Amygdala (tissue), 56 donors: Measurements from ENCODE around the gene C1orf198.
A peak's percentile ranks its signal among the peaks of the same experiment; 100 is the strongest.

ENCODE experiments used
- DNase-seq, 56 donors: peaks; one replicate each; lab custom pipeline; 2025; lab: John Stamatoyannopoulos, UW

Gene C1orf198

DNA sequence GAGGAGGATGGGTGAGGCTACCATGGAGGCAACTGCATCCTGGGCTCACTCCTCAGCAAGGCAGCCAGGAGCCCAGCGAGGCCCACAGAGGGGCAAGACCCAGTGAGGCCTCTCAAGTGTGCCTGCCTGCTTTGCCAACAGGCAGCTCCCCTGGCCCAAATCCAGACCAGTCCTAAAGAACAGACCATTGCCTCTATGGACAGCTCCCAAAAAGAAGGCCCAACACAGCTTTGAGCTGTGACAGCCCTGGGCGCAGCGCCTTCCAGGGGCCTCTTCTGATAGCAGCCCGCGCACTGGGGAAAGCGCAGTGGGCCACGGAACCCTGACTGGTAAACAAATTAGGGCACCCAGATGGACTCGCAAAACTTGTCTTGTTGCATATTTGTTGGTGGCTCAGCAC lies 25.5 kb downstream of the C1orf198 start:
- peak in 3 of 56 donors; percentile 27 to 41 (median 38) for DNase-seq

DNA sequence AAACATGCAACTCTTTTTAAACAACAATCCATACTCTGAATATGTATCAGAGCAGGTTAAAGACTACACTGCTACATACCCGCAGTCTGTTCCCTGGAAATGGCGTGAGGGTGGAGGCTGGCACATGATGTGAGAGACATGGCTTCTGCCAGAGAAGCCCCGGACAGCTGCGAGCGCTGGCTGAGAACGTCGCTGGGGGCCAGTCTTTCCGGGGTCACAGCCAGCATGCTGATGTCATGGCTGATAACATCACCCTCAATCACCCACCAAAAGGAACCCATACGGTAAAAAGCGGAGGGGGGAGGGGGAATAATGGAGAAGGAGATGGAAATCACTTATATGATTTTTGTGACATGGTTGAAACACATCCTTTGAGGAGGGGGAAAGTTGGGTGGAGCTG lies 29.1 kb downstream of the C1orf198 start:
- DNase-seq = peak in 41 of 56 donors; percentile 17 to 83 (median 53)

DNA sequence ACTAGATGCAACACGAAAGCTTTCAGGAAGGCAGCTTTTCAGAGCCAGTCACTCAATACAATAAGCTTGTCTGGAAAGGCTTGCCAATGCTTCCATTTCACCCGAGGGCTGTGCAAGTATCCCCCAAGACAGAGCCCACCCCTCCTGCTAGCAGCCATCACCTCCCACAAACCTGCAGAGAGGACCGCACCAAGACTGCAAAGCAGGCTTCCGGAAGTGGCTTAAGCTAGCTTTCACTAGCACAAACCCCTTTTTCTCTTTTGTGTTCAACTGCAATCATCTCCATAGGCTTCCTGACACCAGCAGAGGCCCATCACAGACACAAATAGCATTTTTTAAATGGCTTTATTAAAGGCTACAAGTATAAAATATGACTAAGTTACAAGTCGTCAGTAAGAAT lies 31.5 kb downstream of the C1orf198 start:
- no peak for DNase-seq

DNA sequence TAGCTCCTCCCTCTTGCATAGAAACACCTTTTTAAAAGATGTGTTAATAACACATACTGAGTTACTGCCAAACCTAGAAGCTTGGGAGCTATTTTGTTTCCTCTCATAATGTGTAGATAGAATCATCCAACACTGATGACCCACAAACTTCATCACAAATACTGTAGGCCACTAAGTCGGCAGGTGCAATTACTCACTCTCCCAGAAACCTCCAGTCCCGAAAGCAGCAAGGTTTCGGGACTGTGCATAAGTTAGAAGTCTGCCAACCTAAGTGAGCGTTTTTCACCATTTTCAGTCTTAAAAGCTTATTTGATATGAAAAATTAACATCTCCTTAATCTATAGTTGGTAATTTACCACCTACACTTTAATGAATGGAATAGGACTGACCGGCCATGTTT lies 32.0 kb downstream of the C1orf198 start:
- no peak for DNase-seq

DNA sequence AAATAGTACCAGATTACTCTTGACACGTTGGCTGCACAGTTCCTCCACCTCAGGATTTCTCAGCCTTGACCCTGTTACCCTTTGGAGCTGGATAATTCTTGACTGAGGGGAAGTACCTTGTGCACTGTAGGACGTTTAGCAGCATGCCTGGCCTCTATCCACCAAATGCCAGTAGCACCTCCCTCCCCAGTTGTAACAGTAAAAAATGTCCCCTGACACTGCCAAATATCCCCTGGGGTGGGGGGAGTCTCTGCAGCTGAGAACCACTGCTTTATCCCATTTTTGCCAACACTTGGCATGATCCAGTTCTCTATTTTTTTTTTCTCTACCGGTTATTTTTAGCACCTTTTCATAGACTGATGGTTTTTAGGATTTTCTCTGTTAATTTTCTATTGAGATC lies 34.0 kb downstream of the C1orf198 start:
- no peak for DNase-seq

DNA sequence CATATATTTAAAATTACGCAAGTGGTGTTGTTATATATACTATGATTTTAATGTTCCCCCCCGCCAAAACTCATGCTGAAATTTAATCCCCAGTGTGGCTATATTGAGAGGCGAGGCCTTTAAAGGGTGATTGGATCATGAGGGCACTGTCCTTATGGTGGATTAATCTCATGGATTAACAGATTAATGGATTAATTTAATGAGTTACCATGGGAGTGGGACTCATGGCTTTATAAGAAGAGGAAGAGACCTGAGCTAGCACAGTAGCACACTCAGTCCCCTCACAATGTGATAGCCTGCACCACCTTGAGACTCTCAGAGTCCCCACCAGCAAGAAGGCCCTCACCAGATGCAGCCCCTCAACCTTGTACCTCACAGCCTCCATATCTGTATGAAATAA lies 34.8 kb downstream of the C1orf198 start:
- DNase-seq = no peak

DNA sequence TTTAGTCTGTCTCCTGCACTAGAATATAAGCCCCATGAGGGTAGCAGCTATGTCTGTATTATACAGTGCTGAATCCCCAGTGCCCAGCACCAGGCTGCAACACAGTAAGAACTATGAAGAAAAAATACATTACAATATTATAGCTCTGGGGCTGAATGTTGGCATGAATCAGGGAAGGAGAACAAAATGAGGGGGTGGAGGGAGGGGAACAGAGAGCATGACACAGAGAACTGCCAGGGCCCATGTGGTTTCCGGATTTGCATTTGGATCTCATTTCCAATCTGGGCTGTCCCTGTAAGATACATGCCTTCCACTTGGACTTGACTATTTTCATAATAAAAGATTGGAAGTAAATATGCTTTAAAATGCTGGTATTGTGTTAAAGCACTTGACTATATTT lies 35.8 kb downstream of the C1orf198 start:
- no peak for DNase-seq

DNA sequence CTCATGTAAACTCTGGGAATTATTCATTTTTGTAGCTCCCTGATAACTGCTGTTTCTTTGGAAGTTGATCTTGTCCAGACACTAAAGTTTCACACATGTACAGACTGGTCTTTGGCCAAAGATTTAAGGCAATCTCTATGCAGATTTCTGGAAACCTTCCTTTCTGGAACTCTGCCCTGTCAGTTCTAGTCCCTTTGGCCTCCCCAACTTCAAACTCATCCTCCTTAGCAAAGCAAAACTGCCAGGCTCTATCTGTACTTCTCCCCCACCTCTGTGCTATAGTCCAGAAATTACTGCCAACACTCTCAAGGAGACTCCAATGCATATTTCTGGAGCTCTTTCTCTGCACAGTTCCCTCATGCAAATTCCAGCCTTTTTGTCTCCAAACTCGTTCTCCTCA lies 36.5 kb downstream of the C1orf198 start:
- no peak for DNase-seq

DNA sequence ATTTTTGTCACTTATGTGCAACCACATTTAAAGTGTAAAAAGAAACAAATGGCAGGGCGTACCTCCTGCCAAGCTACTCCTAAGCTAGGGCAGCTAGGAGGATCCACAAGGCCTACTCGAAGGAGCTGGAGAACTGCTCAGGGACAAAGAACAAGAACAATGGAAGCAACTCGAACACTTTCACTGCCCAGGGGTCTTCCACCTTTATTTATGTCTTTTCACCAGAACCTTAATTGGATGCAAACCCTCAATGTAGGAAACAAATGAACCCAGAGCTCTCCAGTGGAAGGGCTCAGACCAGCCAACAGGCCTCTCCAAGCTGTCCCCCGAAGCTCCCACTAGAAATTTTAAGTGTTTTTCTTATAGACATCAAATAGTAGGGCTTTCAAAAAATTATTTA lies 39.9 kb downstream of the C1orf198 start:
- DNase-seq = no peak

DNA sequence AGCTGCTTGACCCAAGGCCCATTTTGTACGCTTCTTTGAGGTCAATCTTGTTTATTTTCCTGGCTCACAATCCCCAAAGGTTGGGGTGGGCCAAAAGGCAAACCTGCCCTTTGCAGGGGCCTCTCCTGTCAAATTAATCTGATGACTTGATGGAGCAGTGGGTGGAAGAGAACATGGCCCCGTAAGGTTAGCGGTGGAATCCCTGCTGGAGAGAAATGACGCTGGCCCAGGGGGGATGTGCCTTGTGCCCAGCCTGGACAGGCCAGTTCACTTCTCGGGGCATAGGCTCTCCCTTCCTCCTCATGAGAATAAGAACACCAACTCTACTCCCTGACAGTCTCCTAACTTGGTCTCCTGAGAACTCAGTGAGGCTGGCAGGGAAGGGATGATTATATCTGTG lies 40.5 kb downstream of the C1orf198 start:
- no peak for DNase-seq

DNA sequence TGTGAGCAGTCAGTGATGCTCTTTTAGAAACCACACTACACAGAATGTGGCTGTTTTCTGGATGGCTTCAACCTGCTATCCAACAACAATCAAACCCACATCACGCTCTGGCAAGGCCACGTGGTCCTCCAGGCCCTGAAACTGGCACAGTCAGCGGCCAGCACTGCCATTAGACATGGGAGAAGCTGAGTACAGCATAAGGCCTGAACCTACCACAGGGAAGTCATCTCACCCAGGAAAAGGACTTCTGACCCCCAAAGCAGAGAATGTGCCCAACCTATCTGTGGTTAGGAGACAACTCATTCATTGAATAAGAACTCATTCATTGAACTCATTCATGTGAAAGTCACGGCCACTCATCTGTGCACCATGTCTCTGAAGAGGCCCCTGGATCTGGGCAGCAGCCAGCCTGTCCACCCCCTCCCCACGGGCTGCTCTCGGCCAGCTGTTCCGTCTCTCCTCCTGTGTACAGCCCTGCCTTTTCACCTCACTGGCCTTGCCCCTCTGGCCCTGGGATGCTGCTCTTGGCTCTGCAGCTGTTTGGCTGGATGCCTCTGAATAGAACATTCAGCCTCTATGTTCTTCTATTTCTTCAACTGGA lies 41.1 kb downstream of the C1orf198 start:
- DNase-seq = peak in 41 of 56 donors; percentile 31 to 84 (median 65)

DNA sequence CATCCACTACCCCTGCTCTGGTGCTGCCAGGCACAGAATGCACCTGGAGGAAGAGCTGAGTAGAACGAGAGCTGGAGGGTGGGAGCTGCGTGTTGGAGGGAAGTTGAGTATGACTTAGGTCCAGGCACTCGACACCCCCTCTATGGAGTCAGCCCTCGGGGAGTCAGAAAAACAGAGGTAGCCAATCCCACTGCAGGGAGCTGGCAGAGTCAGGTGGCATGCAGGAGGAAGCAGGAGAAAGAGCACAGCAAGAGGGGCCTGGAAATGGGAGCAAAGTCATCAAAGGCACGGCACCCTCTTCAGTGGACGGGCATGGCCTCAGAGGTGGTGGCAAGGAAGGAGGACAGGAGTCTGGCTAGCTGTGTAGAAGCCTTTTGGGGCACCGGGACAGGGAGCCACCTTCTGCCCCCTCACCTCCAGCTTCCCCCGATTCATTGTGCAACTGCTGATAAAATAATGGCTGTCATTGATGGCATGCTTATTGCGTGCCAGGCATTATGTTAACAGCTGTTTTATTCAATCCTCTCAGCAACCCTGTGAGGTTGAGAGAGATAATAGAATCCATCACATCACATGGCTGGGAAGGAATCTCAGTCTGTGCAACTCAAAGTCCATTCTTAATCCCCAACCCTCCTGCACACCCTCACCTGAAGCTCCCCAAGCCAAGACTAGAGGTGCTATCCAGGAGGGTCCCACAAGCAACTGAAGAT lies 42.0 kb downstream of the C1orf198 start:
- no peak for DNase-seq

DNA sequence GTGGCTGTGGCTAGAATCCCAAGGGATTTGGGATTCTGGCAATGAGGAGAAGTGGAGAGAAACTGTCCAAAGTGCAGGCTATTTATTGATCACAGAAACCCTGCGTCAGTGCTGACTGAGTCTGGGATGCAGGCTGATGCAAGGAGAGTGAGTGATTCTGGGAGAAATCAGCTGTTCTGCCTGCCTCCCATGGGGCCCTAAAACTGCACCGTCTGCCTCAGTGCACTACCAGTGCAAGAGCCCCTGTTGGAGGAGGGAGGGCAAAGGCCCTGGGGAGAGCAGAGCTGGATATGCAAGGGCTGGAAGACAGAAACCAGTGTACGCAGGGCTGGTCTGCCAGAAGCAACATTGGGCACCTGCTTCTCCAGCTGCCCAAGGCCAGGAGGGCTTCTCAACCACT lies 42.6 kb downstream of the C1orf198 start:
- peak in 3 of 56 donors; percentile 23 to 50 (median 28) for DNase-seq

DNA sequence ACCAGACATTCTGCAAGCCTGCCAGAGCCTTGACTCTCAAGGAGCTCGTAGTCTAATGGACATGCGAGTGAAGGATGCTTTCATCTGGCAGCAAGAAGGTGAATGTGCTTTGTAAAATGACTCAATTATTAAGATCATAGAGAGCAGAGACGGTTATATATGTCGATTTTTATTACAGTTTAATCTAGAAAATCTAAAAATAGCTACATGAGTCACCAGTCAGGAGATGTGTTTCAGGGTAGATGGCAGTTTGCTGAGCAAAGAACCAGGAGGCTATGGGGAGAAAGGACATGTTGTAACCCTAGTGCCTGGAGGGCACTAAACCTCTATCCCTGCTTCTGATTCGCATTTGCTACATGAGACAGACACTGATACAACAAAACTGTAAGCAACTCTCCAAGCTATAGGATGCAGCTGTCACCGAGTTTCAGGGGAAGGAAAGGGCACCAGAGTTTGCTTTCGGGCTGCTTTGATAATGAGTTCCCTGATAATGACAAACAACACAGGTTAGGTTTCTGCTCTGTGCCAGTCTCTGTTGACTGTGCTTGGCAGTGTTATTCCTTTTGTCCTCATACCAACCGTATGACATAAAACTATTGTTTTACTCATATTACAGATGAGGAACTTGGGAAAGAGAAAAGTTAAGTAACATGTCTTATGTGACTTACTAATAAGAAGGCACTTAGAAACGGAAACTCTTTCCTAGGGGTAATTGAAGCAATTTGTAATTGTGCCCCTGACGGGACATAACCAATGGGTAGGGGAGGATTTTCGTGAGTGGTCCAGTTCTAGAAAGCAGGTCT lies 43.2 kb downstream of the C1orf198 start:
- peak in 2 of 56 donors; percentile 23 to 28 for DNase-seq

DNA sequence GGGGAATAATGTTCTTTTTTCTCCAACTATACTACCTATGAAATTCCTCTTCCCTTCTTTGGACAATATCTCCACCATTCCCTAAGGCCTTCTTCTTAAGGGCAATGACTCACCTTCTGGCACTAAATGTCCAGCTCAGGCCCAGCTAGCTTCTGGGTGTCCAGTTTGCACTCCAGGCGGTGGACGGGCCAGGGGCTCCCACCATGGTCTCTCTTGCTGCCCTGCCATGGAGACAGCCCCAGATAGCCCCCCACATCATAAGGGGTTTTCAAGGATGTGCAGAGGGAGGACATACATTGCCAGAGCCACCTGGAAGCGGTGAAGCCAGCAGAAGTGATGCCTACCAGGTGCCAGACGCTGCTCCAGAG lies 43.8 kb downstream of the C1orf198 start:
- peak in 1 of 56 donors; percentile 19 for DNase-seq

DNA sequence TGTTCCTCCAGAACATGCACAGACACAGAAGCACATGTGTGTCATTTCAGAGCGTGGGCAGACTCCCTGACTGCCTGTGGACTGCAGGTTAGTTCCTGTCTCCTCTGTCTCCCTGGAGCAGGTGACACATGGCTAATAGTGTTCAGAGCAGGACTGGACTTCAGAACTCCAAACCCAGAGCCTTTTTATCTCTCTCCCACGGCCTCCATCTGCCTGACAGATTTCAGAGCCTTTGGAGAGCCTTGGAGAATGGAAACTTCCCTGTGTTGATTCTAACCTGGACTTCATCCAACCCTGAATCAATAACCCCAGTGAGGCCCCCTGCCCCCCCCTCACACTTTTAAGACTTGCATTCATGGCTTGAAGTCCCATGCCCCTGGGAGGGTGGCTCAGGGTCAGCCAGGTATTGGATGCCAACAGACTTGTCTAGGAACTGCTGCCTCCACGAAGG lies 44.4 kb downstream of the C1orf198 start:
- no peak for DNase-seq

DNA sequence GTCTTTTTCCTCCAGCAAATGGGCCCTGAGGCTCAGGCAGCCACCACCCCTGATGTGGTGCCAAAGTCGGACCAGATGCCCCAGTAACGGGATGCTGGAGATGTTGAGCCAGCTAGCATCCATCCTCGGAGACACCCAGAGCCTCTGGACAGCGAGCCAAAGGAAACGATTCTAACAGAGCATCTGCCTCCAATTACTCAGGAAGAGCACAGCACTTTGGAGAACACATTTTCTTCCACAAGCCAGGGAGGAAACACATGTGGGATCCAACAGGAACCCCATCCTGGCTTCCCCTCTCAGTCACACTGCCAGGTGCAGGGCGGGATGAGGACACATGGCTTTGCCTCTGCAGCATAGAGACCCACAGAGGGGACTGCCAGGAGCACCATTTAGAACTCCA lies 44.9 kb downstream of the C1orf198 start:
- peak in 1 of 56 donors; percentile 30 for DNase-seq

DNA sequence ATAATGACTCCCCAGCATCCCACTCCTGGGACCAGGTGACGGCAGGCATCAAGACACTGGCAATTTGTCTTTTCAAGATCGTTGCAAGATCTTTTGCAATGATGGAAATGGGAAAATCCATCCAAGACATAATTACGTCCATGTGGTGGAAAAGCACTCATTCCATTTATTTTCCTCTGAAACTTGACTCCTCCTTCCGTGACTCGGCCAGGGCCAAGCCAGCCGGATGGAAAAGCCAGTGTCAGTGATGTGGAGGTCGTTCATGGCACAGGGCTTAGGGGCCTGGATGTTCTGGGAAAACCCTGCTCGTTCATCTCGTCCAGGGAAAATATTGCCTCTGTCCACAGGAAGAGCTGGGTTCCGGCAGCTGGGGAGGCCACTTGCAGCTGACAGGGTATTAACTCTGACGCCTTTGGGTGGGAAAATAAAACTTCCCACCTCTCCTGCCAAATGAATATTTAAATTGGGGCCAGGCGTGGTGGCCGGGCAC lies 46.2 kb downstream of the C1orf198 start:
- no peak for DNase-seq

DNA sequence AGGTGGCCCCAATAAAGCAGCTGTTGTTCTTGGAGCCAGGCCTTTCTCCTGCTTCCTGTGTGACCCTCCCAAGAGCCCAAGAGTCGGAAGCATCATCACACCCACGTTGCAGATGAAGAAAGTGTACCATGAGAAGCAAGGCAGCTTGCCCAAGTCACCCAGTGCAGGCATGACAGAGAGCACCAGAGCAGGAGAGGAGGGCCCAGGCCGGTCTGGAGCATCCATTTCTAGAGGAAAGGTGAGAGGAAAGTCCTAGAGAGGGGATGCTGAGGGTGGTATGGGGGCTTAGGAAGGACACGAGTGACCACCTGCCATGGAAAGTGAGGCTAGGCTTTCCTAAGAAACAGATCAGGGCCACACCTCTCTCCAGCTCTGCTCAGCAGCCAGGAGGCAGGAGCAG lies 47.0 kb downstream of the C1orf198 start:
- DNase-seq = no peak

DNA sequence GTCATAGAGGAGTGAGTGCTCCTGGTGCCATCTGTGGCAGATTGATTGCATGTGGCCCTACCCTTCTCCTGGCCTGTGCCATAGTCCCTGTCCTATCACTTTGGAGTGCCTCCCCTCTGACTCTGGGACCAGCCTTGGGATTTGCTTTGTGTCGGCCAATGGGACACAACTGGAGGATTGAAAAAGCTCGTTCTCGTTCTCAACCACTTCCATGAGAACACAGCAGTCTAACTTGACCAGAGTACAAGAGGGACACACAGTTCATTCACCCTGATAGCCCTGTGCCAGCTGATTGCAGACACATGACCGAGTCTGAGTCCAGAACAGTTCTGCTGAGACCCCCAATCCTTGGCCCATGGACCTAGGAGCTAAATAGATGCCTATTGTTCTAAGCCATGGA lies 47.8 kb downstream of the C1orf198 start:
- peak in 46 of 56 donors; percentile 24 to 84 (median 54) for DNase-seq

DNA sequence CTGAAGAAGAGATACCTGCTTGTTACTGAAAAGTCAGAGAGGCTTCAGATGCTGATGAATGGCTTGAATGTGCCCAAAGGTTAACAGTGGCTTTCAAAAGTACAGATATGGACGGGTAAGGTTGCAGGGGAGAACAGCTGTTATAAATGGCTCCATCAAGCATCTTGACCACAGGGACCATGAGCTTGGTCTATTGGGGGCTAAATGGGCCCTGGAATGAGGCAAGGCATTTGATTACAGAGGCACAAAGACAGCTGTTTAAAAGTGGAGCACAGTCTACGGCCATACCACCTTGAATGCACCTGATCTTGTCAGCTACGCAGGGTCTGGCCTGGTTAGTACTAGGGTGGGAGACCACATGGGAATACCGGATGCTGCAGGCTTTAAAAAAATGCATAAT lies 48.3 kb downstream of the C1orf198 start:
- no peak for DNase-seq
